ENCODE measurements around the gene STX16.

- no peak for TF ChIP-seq EZH2 (IDR thresholded peaks at IDR 0.05; ENCODE audit: borderline replicate concordance, low read length)
- no peak for TF ChIP-seq CTCF (IDR thresholded peaks at IDR 0.05; ENCODE audit: low read length)
Observed at GRCh38 chr20:58655328-58656107, 4.4 kb downstream of the STX16 start.
